Neural cell (in vitro differentiated cells): Measurements from ENCODE around the gene MMP19. TPM values are rescaled to one million over a fixed set of nuclear protein-coding genes. Genes with fewer than 3 reads are reported as not detected.

ENCODE experiments used
- H2AFZ ChIP-seq: fragments of 200-600, 300-800 bp; sonication (generic), shearing (Covaris generic); 2 replicates; pipeline ENCODE4 v1.6.0; 2014; ENCODE audit warnings: low read depth, mild to moderate bottlenecking, antibody characterized with exemption, low read length, moderate library complexity
- H3F3A ChIP-seq: fragments of 200-600 bp; shearing (Covaris generic); 2 replicates; pipeline ENCODE4 v1.6.1; 2016; ENCODE audit warnings: mild to moderate bottlenecking, moderate library complexity, mixed read lengths, antibody characterized with exemption, low read length; ENCODE audit not compliant: insufficient read depth, poor library complexity, severe bottlenecking
- H3K27ac ChIP-seq: fragments of 200-600, 300-800 bp; sonication (generic), shearing (Covaris generic); 2 replicates; pipeline ENCODE4 v1.5.1; 2014; ENCODE audit warnings: mild to moderate bottlenecking, low read length, moderate library complexity
- H3K27me3 ChIP-seq: fragments of 300-800, 200-600 bp; sonication (generic), shearing (Covaris generic); 2 replicates; pipeline ENCODE4 v1.6.0; 2014; ENCODE audit warnings: mild to moderate bottlenecking, low read depth, low read length, moderate library complexity; ENCODE audit not compliant: insufficient read depth
- H3K36me3 ChIP-seq: fragments of 300-800, 200-600 bp; sonication (generic), shearing (Covaris generic); 2 replicates; pipeline ENCODE4 v1.5.1; 2014; ENCODE audit warnings: mild to moderate bottlenecking, antibody characterized with exemption, low read length, moderate library complexity; ENCODE audit not compliant: insufficient read depth
- H3K4me2 ChIP-seq: fragments of 300-800, 200-600 bp; sonication (generic), shearing (Covaris generic); 2 replicates; pipeline ENCODE4 v1.6.0; 2014; ENCODE audit warnings: mild to moderate bottlenecking, low read length
- H3K4me3 ChIP-seq: fragments of 300-800, 200-600 bp; sonication (generic), shearing (Covaris generic); 2 replicates; pipeline ENCODE4 v1.5.1; 2014; ENCODE audit warnings: mild to moderate bottlenecking, low read length, moderate library complexity
- H3K79me2 ChIP-seq: fragments of 200-600 bp; shearing (Covaris generic); replicated peaks from 2 replicates; pipeline ENCODE4 v1.6.0; 2014; ENCODE audit warnings: mild to moderate bottlenecking, low read length, moderate library complexity; ENCODE audit not compliant: insufficient read depth
- H3K9ac ChIP-seq: fragments of 300-800, 200-600 bp; sonication (generic), shearing (Covaris generic); 2 replicates; pipeline ENCODE4 v1.6.1; 2016; ENCODE audit warnings: mild to moderate bottlenecking, low read length, mixed read lengths
- H3K9me2 ChIP-seq: fragments of 200-600 bp; shearing (Covaris generic); 2 replicates; pipeline ENCODE4 v1.6.1; 2016; ENCODE audit warnings: mild to moderate bottlenecking, low read length, mixed read lengths; ENCODE audit not compliant: insufficient read depth
- H3K9me3 ChIP-seq: fragments of 200-600, 300-800 bp; sonication (generic), shearing (Covaris generic); 2 replicates; pipeline ENCODE4 v1.6.1; 2016; ENCODE audit warnings: mild to moderate bottlenecking, mixed run types, low read length, moderate library complexity, mixed read lengths
- H4K20me1 ChIP-seq: fragments of 200-600 bp; shearing (Covaris generic); 2 replicates; pipeline ENCODE4 v1.6.1; 2016; ENCODE audit warnings: mild to moderate bottlenecking, mixed run types; ENCODE audit not compliant: insufficient read depth
- EP300 ChIP-seq: fragments of 450-650 bp; conservative IDR thresholded peaks from 2 replicates; pipeline ENCODE4 v1.6.1; 2014; ENCODE audit warnings: antibody characterized with exemption, mild to moderate bottlenecking, moderate library complexity; ENCODE audit not compliant: poor library complexity, severe bottlenecking
- EZH2 ChIP-seq: fragments of 200-600, 300-800 bp; shearing (Covaris generic), sonication (generic); IDR thresholded peaks from 2 replicates; pipeline ENCODE4 v1.6.1; 2014; ENCODE audit warnings: antibody characterized with exemption, low read length, borderline replicate concordance, mild to moderate bottlenecking; ENCODE audit not compliant: insufficient read depth, poor library complexity, severe bottlenecking
- MXI1 ChIP-seq: fragments of 450-650 bp; conservative IDR thresholded peaks from 2 replicates; pipeline ENCODE4 v1.6.1; 2014; ENCODE audit warnings: antibody characterized with exemption, mild to moderate bottlenecking; ENCODE audit not compliant: poor library complexity, severe bottlenecking
- POLR2AphosphoS5 ChIP-seq: IDR thresholded peaks from 2 replicates; pipeline ENCODE4 v1.6.1; 2012
- RAD21 ChIP-seq: fragments of 450-650 bp; conservative IDR thresholded peaks from 2 replicates; pipeline ENCODE4 v1.6.1; 2014; ENCODE audit warnings: antibody characterized with exemption, mild to moderate bottlenecking, moderate library complexity
- SMC3 ChIP-seq: fragments of 450-650 bp; conservative IDR thresholded peaks from 2 replicates; pipeline ENCODE4 v1.6.1; 2014; ENCODE audit warnings: antibody characterized with exemption, mild to moderate bottlenecking, moderate library complexity; ENCODE audit not compliant: poor library complexity
- TAF1 ChIP-seq: IDR thresholded peaks from 2 replicates; pipeline ENCODE4 v1.6.1; 2012; ENCODE audit warnings: low read depth
- polyA plus RNA-seq: library from polyadenylated mRNA; depleted of rRNA; stranded (reverse); fragments of >200 nt; gene quantifications from 2 replicates; pipeline ENCODE4 v1.2.3, GENCODE V29; 2014
- TF ChIP-seq, protein P1 (sequence below): IDR thresholded peaks from 2 replicates; pipeline ENCODE4 v1.6.1; 2012; ENCODE audit warnings: borderline replicate concordance
- TF ChIP-seq, protein P2 (sequence below): fragments of 450-650 bp; IDR thresholded peaks from 2 replicates; pipeline ENCODE4 v1.5.1; 2014; ENCODE audit warnings: antibody characterized with exemption, mild to moderate bottlenecking, moderate library complexity; ENCODE audit not compliant: poor library complexity, severe bottlenecking

MMP19 gene
- polyA plus RNA-seq, 1 donor from 2014 or later = not detected

DNA sequence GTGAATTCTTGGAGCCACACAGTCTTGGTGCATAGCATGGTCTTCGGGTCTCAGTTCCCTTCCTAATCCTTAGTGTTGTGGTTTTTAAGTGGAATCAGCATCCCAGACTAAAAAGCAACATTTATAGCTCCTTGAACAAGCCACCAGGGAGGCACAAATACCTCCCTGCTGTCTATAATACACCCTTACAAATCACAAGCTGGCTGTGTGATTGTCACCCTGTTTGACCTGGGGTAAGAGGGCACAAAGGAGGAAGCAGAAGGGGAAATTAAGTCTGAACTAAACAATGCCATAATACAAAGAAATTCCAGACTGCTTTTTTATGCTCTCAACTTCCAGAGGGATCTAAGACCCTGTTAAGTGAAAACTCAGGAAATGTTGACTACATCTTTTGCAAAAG is 7.7 kb upstream of the MMP19 start:
- H3K9ac ChIP-seq = no peak overlapping the region
- H3K79me2 ChIP-seq = no peaks in the 10 kb centered on the region
- H3K27ac ChIP-seq = no peak overlapping the region
- no peak overlapping the region for H2AFZ ChIP-seq
- no peaks in the 10 kb centered on the region for H3K9me2 ChIP-seq
- no peaks in the 10 kb centered on the region for H3K36me3 ChIP-seq
- H3K4me3 ChIP-seq = no peak overlapping the region
- no peaks in the 10 kb centered on the region for H3K9me3 ChIP-seq
- H3K27me3 ChIP-seq = no peaks in the 10 kb centered on the region
- no peaks in the 10 kb centered on the region for H4K20me1 ChIP-seq
- no peak overlapping the region for H3K4me2 ChIP-seq
- H3F3A ChIP-seq = no peaks in the 10 kb centered on the region
- TF ChIP-seq SMC3 (no peak), TAF1 (no peak)

DNA sequence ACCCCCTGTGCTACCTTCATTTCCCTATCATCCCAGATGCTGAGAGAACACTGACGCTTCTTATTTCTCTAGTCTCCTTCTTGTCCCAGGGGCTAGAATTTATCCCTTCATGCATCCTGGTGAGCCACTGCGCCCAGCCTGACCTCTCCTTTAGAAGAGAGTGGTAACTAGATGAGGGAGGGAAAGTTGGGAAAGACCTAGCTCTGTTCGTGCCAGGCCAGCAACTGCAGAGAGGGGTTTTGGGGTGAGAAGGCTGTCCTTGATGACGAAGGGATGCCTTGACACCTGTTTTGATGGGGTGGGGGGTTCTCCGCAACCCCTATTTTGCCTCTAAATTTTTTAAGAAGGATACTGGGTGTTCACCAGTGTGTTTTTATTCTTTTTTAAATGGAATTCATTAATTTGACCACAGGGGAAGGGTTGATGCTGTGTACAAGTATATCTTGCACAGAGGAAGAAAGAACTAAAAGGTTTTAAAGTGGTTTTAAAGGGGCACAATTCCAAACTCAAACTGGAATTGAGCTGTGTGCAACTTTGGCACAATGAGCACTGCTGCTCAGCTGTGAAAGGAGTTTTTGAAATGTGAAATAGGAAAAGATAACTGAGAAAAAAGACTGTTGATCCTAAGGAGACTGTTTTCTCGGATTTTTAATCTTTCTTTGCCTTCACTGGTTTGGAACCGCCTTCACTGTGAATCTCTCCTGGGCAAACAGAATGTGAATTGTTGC is 7.0 kb upstream of the MMP19 start:
- Histone ChIP-seq H3K9me3 (no peaks in the 10 kb centered on the region), H3F3A (no peaks in the 10 kb centered on the region), H4K20me1 (no peaks in the 10 kb centered on the region), H3K9me2 (no peaks in the 10 kb centered on the region), H3K4me2 (no peak overlapping the region), H3K4me3 (no peak overlapping the region), H3K9ac (no peak overlapping the region), H2AFZ (no peak overlapping the region), H3K27me3 (no peaks in the 10 kb centered on the region), H3K79me2 (no peaks in the 10 kb centered on the region), H3K36me3 (no peaks in the 10 kb centered on the region), H3K27ac (no peak overlapping the region)
- TF ChIP-seq EP300 = no peak
- no peak for TF ChIP-seq RAD21
- TF ChIP-seq, protein P1, sequence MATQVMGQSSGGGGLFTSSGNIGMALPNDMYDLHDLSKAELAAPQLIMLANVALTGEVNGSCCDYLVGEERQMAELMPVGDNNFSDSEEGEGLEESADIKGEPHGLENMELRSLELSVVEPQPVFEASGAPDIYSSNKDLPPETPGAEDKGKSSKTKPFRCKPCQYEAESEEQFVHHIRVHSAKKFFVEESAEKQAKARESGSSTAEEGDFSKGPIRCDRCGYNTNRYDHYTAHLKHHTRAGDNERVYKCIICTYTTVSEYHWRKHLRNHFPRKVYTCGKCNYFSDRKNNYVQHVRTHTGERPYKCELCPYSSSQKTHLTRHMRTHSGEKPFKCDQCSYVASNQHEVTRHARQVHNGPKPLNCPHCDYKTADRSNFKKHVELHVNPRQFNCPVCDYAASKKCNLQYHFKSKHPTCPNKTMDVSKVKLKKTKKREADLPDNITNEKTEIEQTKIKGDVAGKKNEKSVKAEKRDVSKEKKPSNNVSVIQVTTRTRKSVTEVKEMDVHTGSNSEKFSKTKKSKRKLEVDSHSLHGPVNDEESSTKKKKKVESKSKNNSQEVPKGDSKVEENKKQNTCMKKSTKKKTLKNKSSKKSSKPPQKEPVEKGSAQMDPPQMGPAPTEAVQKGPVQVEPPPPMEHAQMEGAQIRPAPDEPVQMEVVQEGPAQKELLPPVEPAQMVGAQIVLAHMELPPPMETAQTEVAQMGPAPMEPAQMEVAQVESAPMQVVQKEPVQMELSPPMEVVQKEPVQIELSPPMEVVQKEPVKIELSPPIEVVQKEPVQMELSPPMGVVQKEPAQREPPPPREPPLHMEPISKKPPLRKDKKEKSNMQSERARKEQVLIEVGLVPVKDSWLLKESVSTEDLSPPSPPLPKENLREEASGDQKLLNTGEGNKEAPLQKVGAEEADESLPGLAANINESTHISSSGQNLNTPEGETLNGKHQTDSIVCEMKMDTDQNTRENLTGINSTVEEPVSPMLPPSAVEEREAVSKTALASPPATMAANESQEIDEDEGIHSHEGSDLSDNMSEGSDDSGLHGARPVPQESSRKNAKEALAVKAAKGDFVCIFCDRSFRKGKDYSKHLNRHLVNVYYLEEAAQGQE = no peak
- no peak for TF ChIP-seq POLR2AphosphoS5
- TF ChIP-seq, protein P2, sequence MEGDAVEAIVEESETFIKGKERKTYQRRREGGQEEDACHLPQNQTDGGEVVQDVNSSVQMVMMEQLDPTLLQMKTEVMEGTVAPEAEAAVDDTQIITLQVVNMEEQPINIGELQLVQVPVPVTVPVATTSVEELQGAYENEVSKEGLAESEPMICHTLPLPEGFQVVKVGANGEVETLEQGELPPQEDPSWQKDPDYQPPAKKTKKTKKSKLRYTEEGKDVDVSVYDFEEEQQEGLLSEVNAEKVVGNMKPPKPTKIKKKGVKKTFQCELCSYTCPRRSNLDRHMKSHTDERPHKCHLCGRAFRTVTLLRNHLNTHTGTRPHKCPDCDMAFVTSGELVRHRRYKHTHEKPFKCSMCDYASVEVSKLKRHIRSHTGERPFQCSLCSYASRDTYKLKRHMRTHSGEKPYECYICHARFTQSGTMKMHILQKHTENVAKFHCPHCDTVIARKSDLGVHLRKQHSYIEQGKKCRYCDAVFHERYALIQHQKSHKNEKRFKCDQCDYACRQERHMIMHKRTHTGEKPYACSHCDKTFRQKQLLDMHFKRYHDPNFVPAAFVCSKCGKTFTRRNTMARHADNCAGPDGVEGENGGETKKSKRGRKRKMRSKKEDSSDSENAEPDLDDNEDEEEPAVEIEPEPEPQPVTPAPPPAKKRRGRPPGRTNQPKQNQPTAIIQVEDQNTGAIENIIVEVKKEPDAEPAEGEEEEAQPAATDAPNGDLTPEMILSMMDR = no peak
- no peak for TF ChIP-seq SMC3
- no peak for TF ChIP-seq MXI1
- no peak for TF ChIP-seq TAF1
- TF ChIP-seq EZH2 = no peak
